ENCODE measurements around the gene MIOX.

Gene MIOX

GRCh38 chr22:50486561-50487289, at the start of gene MIOX:
Gene MIOX (plus strand): TSS chr22:50486859. CDS start chr22:50486898, 39 bp downstream.
- no peak for DNase-seq

GRCh38 chr22:50437511-50438304, 49.0 kb upstream of the MIOX start:
- no peak for DNase-seq

- DNase-seq, result no peak
These were observed 48.1 kb upstream of the MIOX start for GRCh38 chr22:50438305-50439275.

DNA sequence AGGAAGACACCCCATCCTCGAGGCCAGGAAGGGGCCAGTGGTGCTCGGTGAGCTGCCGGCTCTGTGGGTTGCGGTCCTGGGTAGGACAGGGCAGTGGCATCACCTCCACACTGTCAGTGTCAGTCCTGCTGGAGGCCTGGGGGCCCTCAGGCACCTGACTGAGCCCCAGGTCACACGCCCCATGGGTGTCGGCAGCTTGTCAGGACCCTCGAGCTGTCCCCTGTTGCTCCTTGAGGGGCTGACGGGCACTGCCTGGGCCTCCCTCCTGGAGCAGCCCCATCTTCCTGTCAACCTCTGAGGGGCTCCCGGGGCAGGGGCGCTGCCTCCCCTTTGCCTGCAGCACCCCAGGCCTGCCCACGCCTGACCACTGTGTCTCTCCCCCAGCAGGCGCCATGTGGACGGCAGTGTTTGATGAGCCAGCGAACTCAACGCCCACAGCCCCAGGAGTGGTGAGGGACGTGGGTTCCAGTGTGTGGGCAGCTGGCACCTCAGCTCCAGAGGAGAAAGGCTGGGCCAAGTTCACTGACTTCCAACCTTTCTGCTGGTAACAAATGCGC, 47.3 kb upstream of the MIOX start:
- DNase-seq, result no peak

DNA sequence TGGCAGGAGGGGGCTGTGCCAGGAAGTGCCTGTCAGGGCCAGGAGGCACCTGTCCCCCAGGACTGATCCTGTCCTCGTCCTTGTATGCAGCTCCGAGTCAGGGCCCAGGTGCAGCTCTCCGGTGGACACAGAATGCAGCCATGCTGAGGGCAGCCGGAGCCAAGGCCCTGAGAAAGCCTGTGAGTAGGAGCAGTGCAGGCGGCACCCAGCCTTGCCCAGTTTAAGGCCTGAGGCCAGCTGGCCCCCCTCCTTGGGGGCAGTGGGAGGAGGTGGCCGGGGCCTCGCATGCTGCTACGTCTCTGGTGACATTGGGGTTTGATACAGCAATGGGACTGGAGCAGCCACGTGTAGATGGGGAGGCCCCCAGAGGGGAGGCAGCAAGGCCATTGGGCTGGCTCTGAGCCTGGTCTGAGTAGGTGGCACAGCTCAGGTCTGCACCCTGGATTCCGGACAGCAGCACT, 46.8 kb upstream of the MIOX start:
- no peak for DNase-seq

- DNase-seq, result no peak
These were observed 46.0 kb upstream of the MIOX start for GRCh38 chr22:50440544-50441249.

DNA sequence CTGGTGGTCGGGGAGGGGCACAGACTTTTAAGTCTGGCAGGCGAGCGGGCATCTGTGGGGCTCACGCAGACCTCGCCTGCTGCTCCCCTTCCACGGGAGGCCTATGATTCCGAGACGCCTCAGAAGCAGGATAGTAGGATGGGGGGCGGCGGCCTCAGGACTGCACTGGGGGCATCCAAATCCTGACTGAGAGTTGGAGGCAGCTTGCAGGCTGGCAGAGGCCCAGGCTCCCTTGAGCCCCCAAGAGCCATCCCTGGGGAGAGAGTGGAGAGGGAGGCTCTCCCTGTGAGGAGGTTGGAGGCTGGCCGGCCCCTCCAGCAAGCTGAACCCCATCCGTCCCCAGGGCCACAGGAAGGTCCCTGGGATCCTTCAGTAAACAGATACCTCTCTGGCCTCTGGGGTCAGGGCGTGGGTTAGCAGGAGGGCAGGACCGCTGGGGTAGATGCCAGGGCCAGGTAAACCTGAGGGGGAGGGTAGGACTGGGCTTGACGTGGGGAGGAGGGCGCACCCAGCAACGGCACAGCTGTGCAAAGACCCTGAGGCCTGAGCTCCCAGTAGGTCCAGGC, 45.1 kb upstream of the MIOX start:
- no peak for DNase-seq

DNA sequence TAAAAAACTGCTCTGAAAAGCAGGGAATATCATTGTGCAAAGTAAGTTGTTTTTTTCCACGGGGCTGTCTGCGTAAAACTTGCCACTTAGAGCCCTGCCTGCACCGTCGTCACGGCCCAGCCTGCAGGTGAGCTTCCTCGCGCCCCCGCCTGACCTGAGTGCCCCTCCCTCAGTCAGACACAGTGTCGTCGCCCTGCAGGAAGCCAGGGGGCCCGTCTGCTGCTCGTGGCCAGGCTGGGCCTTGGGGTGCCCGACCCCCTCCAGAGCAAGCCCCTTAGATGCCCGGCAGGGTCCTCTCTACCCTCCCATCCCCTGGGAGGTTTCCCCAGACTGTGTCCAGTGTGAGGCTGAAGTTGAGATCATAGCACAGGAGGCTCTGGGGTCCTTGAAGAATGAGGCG, 43.5 kb upstream of the MIOX start:
- DNase-seq, result no peak

DNA sequence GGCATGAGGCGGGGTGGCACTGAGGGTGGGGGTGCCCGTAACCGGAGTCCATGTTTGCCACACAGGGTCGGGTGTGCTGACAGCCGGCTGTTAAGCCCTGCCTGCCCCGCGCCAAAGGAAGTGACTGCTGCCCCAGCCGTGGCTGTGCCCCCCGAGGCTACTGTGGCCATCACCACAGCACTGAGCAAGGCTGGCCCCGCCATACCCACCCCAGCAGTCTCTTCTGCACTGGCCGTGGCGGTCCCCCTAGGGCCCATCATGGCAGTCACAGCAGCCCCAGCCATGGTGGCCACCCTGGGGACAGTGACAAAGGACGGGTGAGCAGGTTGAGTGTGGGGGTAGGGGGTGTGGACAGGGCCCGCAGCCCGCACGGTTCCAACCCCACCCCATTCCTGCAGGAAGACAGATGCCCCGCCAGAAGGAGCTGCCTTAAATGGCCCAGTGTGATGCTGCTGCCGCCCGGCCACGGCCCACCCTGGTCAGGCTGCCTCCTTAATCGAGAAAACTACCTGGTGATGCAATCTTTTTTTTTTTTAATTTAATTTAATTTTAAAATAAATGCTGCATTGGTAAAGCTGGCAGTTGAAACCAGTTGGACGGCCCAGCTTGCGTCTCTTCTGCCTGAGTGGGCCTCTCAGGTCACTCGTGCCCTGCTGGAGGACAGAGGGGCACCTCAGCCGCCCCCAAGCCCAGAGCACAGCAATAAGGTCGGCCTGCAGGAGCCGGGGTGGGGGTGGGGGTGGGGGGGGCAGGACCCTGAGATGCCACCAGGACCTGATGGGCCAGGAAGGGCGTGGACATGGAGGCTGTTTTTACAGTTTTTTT, 42.6 kb upstream of the MIOX start:
- DNase-seq, result no peak

- no peak for DNase-seq
These were observed 42.0 kb upstream of the MIOX start for GRCh38 chr22:50444663-50445062.

GRCh38 chr22:50445071-50445879, 41.4 kb upstream of the MIOX start:
- DNase-seq, result no peak

DNA sequence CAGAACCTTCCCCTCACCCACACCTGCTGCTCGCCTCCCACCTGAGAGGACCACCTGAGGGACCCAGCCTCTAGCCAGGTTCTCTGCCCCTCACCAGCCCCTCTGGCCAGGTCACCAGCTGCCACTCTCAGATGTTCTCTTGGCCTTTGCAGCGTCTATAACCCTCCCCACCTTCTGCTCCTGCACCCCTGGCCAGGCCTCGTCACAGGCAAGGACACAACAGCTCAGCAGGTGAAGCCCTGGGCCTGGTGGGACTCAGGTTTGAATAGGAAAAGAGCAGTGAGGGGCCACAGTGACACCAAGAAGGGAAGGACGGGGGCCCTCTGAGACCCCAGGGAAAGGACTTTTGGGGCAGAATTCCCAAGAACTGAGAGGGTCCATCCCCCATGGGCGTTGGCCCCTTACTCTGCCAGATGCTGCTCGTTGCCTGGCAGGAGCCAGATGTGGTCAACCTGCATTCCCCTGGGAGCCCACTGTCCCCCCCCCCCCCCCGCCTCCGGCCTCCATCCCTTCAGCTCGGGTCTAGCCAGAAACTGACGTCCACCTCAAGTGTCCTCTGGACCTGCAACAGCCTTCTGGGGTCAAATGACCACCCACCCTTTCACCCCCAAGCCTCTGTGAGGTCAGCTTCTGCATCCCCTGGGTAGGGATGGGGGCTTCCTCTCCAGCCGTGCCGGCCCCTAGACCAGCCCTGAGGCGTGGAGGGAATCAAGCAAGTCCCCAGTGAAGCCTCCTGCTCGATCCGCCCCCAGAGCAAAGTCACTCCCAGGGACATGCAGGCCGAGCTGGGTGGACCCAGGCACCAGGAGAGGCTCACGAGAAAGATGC, 40.6 kb upstream of the MIOX start:
- DNase-seq, result no peak

DNA sequence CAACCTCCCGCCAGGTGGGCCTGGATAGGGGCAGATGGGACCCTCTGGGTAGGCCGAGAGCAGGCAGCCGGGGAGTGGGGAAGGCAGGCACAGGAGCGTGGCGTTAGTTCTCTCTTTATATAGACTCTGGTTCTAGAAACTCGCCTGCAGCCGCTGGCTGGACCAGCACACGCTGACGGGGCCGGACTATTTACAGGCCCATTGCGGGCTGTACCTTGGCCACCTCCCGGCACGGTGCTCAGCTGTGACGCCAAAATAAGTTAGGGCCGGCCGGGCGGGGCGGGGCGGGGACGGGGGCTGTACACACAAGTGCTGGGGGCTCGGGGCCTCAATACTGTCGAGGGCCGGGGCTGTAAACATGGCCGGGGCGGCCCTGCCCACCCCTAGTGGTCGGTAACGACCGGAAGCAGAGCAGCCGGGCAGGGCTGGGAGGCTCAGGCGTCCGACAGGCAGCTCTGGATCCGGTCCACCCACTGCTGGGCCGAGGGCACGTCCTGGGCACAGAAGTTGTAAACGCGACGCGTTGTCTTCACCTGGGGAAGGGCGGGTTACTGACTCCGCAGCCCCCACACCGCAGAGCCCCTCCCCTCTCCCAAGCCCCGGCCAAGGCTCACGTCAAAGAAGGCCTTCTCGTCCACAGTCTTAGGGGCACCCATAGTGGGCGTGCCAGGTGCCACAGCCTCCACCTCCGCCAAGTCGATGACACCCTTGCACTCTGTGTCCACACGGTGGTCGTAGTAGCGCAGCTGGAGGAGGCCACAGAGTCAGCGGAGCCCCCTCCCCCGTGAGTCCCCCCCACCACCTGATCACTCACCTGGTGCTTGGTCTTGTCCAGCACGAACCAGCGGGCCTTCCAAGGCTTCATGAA, 39.7 kb upstream of the MIOX start:
- no peak for DNase-seq

DNA sequence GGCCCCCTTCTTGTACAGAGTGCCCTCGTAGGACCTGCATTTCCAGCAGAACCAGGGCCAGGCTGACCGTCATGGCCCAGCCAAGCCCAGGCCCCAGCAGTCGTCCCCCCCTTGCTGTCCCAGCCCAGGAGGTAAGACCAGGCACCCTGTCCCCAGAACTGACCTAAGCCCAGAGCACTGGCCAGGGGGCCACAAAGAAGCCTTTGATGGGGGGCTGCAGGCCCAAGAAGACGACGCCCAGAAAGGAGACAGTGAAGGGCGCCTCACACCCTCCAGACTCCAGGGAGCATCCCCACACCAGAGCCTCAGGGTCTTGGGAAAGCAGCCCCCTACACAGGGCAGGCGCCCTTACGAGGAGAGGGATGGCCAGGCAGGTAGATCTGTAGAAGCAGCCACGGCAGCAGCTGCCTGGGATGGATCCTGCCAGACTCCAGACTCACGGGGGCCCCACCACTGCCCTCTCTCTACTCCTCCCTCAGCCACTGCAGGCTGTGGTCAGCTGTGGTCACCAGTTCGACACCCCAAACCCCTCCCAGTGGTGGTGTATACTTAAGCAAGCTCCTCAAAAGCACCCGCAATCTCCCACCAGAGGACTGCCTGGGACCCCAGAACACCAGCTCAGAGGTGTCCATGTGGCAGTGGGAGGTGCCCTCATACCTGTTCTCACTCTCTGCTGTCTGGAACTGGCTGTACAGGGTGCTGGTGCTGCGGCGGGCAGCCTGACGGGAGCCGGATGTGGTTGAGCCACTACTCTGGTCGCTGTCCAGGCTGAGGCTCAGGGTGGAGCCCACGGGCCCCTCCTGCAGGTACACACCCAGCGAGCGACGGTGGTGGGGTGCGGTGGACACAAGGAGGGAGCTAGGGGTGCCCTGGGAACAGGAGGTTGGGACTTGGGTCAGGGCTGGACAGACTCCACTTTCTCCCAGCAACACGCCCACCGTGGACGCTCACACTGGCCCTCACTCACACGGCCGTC, 38.8 kb upstream of the MIOX start:
- DNase-seq, result no peak

GRCh38 chr22:50452649-50453048, 34.0 kb upstream of the MIOX start:
- no peak for DNase-seq

GRCh38 chr22:50454556-50455075, 32.0 kb upstream of the MIOX start:
- no peak for DNase-seq

Measured in NCI-H446 treated with DMSO at 0.1 percent for 48 hours (cell line).